Measurements from ENCODE around the gene UQCRHL.
"Not testable (repeated sequence)": the region's sequence is repeated elsewhere in the genome, so short reads cannot be mapped to it uniquely, and the experiment has no call there.

Gene UQCRHL

GRCh38 chr1:15807549-15807948, at the start of gene UQCRHL:
UQCRHL (minus strand) TSS chr1:15807649; CDS start chr1:15807649, 0 bp downstream.
- not testable (repeated sequence) for H3K36me3 ChIP-seq (ENCODE audit: insufficient read depth, low read length); H3K4me1 ChIP-seq (ENCODE audit: insufficient read depth, low read length); H3K9ac ChIP-seq (ENCODE audit: low read depth, low read length); H3K9me3 ChIP-seq (ENCODE audit: control insufficient read depth, insufficient read depth, low read length)

- Histone ChIP-seq H3K9me3 (ENCODE audit: control insufficient read depth, insufficient read depth, low read length) (no peaks in the 10 kb centered on the region), H3K9ac (ENCODE audit: low read depth, low read length) (no peak overlapping the region), H3K4me1 (ENCODE audit: insufficient read depth, low read length) (0 out of 2 replicates have a peak, but pooled peaks cover 5% of the 10 kb centered on the region), H3K36me3 (ENCODE audit: insufficient read depth, low read length) (no peaks in the 10 kb centered on the region)
Measured at GRCh38 chr1:15856888-15857287, 49.4 kb upstream of the UQCRHL start.

- Histone ChIP-seq H3K9ac (ENCODE audit: low read depth, low read length) (no peak overlapping the region), H3K4me1 (ENCODE audit: insufficient read depth, low read length) (peaks cover 13% of the 10 kb centered on the region), H3K36me3 (ENCODE audit: insufficient read depth, low read length) (no peaks in the 10 kb centered on the region), H3K9me3 (ENCODE audit: control insufficient read depth, insufficient read depth, low read length) (no peaks in the 10 kb centered on the region)
Measured at GRCh38 chr1:15852828-15853302, 45.4 kb upstream of the UQCRHL start.

GRCh38 chr1:15852036-15852827, 44.8 kb upstream of the UQCRHL start:
- Histone ChIP-seq H3K9me3 (ENCODE audit: control insufficient read depth, insufficient read depth, low read length) (no peaks in the 10 kb centered on the region), H3K36me3 (ENCODE audit: insufficient read depth, low read length) (no peaks in the 10 kb centered on the region), H3K4me1 (ENCODE audit: insufficient read depth, low read length) (peaks cover 13% of the 10 kb centered on the region), H3K9ac (ENCODE audit: low read depth, low read length) (no peak overlapping the region)

- no peaks in the 10 kb centered on the region for H3K36me3 ChIP-seq (ENCODE audit: insufficient read depth, low read length)
- no peaks in the 10 kb centered on the region for H3K9me3 ChIP-seq (ENCODE audit: control insufficient read depth, insufficient read depth, low read length)
- peak overlapping the region; percentile 11; the same call in 1 of the 2 replicates for H3K9ac ChIP-seq (ENCODE audit: low read depth, low read length)
- H3K4me1 ChIP-seq (ENCODE audit: insufficient read depth, low read length): peaks cover 16% of the 10 kb centered on the region
Measured at GRCh38 chr1:15851210-15852035, 44.0 kb upstream of the UQCRHL start.

GRCh38 chr1:15850471-15851001, 43.1 kb upstream of the UQCRHL start:
- H3K9ac ChIP-seq (ENCODE audit: low read depth, low read length): peak overlapping the region; percentile 72; the same call in 1 of the 2 replicates
- H3K4me1 ChIP-seq (ENCODE audit: insufficient read depth, low read length): peaks cover 17% of the 10 kb centered on the region
- no peaks in the 10 kb centered on the region for H3K36me3 ChIP-seq (ENCODE audit: insufficient read depth, low read length)

GRCh38 chr1:15849775-15850324, 42.4 kb upstream of the UQCRHL start:
- H3K4me1 ChIP-seq (ENCODE audit: insufficient read depth, low read length): peaks cover 17% of the 10 kb centered on the region

More at GRCh38 chr1:15850471-15851001, 43.1 kb upstream of the UQCRHL start:
- no peaks in the 10 kb centered on the region for H3K9me3 ChIP-seq (ENCODE audit: control insufficient read depth, insufficient read depth, low read length)

GRCh38 chr1:15848929-15849774, 41.7 kb upstream of the UQCRHL start:
- H3K4me1 ChIP-seq (ENCODE audit: insufficient read depth, low read length): peaks cover 17% of the 10 kb centered on the region
- H3K36me3 ChIP-seq (ENCODE audit: insufficient read depth, low read length): no peaks in the 10 kb centered on the region
- no peaks in the 10 kb centered on the region for H3K9me3 ChIP-seq (ENCODE audit: control insufficient read depth, insufficient read depth, low read length)
- peak overlapping the region; percentile 72 for H3K9ac ChIP-seq (ENCODE audit: low read depth, low read length)

More at GRCh38 chr1:15849775-15850324, 42.4 kb upstream of the UQCRHL start:
- Histone ChIP-seq H3K9me3 (ENCODE audit: control insufficient read depth, insufficient read depth, low read length) (no peaks in the 10 kb centered on the region), H3K36me3 (ENCODE audit: insufficient read depth, low read length) (no peaks in the 10 kb centered on the region), H3K9ac (ENCODE audit: low read depth, low read length) (peak overlapping the region; percentile 72)

- H3K9me3 ChIP-seq (ENCODE audit: control insufficient read depth, insufficient read depth, low read length): no peaks in the 10 kb centered on the region
- peaks cover 17% of the 10 kb centered on the region for H3K4me1 ChIP-seq (ENCODE audit: insufficient read depth, low read length)
- H3K9ac ChIP-seq (ENCODE audit: low read depth, low read length): peak overlapping the region; percentile 72
- H3K36me3 ChIP-seq (ENCODE audit: insufficient read depth, low read length): no peaks in the 10 kb centered on the region
Measured at GRCh38 chr1:15848143-15848928, 40.9 kb upstream of the UQCRHL start.

- Histone ChIP-seq H3K9me3 (ENCODE audit: control insufficient read depth, insufficient read depth, low read length) (no peaks in the 10 kb centered on the region), H3K4me1 (ENCODE audit: insufficient read depth, low read length) (peaks cover 17% of the 10 kb centered on the region), H3K36me3 (ENCODE audit: insufficient read depth, low read length) (no peaks in the 10 kb centered on the region), H3K9ac (ENCODE audit: low read depth, low read length) (peak overlapping the region; percentile 72)
Measured at GRCh38 chr1:15847893-15848142, 40.4 kb upstream of the UQCRHL start.

- H3K9me3 ChIP-seq (ENCODE audit: control insufficient read depth, insufficient read depth, low read length): no peaks in the 10 kb centered on the region
- H3K36me3 ChIP-seq (ENCODE audit: insufficient read depth, low read length): no peaks in the 10 kb centered on the region
- H3K9ac ChIP-seq (ENCODE audit: low read depth, low read length): peak within 1 kb of the TSS; percentile 72
- peaks cover 16% of the 10 kb centered on the region for H3K4me1 ChIP-seq (ENCODE audit: insufficient read depth, low read length)
Measured at GRCh38 chr1:15847100-15847892, 39.8 kb upstream of the UQCRHL start, which contains the start of gene SPEN. SPEN (plus strand) TSS chr1:15847707; CDS start chr1:15848068, 361 bp downstream.

GRCh38 chr1:15846056-15846455, 38.6 kb upstream of the UQCRHL start:
- H3K9ac ChIP-seq (ENCODE audit: low read depth, low read length); H3K36me3 ChIP-seq (ENCODE audit: insufficient read depth, low read length); H3K4me1 ChIP-seq (ENCODE audit: insufficient read depth, low read length); H3K9me3 ChIP-seq (ENCODE audit: control insufficient read depth, insufficient read depth, low read length): not testable (repeated sequence)

All from ES-I3 (cell line).